ENCODE measurements around the gene SLC22A12.

The SLC22A12 gene

DNA sequence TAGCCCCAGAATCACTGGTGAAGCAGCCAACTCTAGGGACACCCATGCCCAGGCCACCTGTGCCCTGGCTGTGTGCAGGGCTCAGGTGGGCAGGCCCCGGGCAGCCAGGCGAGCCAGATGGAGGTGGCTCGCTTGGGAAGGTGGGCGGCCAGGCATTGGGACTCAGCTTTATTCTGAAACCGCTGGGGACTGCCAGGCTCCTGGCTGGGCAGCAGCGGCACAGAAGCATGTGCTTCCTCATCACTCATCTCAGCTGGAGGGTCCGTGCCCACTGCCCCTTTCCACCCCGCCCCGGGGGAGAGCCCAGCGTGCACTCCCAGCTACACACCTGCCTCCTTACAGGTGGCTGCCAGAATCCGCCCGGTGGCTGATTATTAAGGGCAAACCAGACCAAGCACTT lies 27.1 kb upstream of the SLC22A12 start:
- DNase-seq (ENCODE audit: low spot score), result no peak

DNA sequence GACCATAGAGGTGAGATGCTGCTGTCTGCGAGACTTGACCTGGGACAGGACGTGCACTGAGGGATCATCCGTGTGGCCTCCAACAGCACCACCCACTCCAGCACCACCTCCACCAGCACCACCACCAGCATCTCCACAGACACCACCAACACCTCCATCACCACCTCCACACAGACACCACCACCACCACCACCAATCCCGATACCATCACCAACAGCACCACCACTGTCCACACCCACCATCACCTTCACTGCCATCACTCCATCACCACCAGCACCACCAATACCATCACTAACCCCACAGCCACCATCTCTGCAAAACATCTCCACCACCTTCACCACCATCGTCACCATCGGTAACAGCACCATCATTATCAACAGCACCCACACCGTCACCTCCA lies 26.6 kb upstream of the SLC22A12 start:
- DNase-seq (ENCODE audit: low spot score), result no peak

DNA sequence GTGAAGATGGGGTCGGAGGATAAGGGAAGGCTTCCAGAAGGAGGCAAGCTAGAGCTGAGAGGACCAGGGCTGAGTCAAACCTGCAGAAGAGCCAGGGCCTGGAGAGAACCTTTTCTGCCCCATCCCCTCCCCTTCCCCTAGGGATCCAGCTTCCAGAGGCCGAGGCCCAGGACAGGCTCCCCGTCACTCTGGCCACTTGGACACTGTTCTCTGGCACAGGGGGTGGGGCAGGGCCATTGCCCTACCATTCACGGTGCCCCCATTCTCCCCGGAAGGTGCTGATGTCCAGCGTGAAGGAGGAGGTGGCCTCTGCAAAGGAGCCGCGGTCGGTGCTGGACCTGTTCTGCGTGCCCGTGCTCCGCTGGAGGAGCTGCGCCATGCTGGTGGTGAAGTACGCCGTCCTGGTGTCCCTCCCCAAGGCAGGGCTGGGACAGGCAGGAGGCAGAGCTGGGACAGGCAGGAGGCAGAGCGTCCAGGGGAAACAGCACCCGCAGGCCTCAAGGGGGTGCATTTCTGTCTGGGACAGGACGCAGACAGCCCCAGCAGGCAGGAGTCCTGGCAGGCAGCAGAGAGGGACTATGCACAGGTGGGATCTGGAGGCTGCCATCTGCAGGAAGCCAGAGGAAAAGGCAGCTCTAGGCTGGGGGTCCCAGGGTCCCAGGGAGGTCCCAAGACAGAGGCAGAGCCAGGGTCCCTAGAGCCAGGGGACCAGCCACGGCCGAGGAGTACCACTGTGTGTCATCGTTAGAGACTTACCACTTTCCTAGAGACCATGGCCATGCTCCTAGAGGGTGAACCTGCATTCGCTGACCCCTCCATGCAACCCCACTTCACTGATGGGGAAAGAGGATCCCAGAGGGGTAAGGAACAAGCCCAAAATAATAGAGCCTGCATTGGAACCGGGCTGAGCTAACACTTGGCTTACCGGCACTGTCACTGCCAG lies 25.8 kb upstream of the SLC22A12 start:
- peak; percentile 28 for DNase-seq (ENCODE audit: low spot score)

DNA sequence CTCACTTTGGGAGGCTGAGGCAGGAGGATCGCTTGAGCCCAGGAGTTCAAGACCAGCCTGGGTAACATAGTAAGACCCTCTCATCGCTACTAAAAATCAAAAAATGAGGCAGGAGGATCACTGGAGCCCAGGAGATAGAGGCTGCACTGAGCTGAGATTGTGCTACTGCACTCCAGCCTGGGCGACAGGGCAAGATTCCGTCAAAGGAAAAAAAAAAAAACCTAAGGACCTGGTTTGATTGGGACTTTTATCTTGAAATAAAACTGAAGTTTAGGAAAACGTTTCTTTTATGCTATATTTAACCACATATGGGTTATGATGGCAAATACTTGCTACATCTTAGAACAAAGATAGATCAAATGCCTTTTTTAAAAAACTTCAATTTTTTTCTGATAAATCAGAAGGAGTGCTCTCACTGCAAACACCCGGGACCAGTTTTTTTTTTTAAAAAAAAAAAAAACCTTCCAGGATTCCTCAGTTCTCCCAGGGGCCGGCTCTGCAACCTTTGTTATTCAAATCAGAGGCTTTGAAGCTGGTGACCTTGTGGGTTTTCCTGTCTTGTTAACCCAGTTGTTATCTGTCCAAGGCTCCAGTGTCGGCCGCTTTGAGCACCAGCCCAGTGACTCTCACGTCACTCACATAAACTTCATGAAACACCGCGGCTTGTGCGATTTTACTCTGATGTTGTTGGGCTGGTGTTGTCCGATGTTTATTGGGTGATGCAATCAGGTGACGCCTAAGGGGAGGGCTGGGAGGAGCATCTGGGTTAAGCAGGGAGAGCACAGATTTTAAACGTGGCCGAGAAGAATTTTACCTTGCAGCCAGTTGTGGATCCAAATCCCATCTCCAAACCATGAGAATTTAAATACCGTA lies 24.7 kb upstream of the SLC22A12 start:
- DNase-seq (ENCODE audit: low spot score), result peak; percentile 77

DNA sequence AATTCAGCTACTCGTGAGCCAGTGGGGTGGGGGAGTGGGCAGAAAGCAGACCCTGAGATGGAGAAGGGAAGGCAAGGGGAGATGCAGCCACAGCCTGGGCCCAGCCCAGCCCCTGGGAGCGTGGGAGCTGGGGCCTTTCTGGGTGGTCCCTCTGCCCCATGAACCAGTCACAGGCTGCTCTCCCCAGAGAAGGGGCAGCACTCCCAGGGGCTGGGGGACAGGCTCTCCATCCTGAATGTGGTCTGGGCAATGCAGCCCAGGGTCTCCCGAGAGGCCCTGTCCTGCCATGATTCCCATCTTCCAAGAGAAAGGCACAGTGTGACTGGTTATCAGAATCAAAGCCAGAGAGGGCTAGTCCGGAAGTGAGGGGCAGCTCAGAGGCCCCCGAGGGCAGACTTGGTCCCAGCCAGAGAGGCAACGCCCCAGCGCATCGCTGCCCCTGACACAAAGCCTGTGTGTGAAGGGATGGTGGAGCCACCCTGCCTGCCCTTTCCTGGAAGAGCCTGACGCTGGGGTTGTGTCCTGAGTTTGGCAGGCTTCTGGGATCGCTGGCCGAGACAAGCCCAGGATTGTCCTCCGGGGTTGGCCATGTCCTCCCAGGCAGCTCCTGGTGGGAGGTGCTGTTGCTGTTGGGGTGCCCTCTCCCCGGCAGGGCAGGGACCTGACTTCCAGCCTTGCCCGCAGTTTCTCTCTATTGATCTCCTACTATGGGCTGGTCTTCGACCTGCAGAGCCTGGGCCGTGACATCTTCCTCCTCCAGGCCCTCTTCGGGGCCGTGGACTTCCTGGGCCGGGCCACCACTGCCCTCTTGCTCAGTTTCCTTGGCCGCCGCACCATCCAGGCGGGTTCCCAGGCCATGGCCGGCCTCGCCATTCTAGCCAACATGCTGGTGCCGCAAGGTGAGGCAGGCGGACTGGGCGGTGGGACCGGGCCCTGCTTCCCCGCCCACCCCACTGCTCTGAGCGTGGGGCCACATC lies 23.8 kb upstream of the SLC22A12 start:
- no peak for DNase-seq (ENCODE audit: low spot score)

GRCh38 chr11:64568041-64568571 lies 22.9 kb upstream of the SLC22A12 start:
- no peak for DNase-seq (ENCODE audit: low spot score)

- DNase-seq (ENCODE audit: low spot score), result no peak
Measured at GRCh38 chr11:64568584-64569140, 22.4 kb upstream of the SLC22A12 start.

GRCh38 chr11:64569300-64569970 lies 21.6 kb upstream of the SLC22A12 start:
- no peak for DNase-seq (ENCODE audit: low spot score)

- DNase-seq (ENCODE audit: low spot score), result no peak
Measured at GRCh38 chr11:64570341-64570740, 20.7 kb upstream of the SLC22A12 start.

- DNase-seq (ENCODE audit: low spot score), result no peak
Measured at GRCh38 chr11:64571050-64571409, 20.0 kb upstream of the SLC22A12 start.

DNA sequence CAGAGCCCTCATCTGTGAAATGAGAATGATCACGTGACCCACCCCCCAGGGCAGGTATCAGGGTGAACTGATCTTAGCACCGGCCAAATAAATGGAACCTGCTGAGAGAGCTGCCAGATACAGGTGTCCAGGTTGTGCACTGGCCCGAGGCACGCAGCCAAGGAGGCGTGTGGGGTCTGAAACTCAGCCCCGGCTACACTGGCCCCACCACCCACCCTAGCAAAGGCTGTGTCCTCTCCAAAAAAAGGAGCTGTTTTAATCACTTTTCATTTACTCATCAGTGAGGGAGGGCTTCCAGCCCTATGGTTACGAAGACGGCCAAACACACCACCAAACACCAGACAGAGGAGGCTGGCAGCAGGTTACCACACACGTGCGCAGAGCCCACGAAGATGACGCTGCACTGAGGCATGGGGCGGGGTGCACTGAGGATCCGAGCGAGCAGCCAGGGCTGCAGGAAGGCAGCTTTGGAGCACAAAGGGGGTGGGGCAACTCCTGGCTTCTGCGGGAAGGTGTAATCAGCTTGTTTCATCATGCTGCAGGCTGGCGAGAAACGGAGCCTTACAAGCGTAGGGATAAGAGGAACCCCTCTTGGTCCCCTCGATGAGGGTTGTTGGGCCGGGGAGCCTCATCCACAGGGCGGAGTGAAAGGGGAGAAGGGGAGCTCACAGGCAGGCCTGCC lies 19.5 kb upstream of the SLC22A12 start:
- DNase-seq (ENCODE audit: low spot score), result no peak

GRCh38 chr11:64572143-64572542 lies 18.9 kb upstream of the SLC22A12 start:
- DNase-seq (ENCODE audit: low spot score), result no peak

GRCh38 chr11:64577202-64577601 lies 13.8 kb upstream of the SLC22A12 start:
- DNase-seq (ENCODE audit: low spot score), result no peak

DNA sequence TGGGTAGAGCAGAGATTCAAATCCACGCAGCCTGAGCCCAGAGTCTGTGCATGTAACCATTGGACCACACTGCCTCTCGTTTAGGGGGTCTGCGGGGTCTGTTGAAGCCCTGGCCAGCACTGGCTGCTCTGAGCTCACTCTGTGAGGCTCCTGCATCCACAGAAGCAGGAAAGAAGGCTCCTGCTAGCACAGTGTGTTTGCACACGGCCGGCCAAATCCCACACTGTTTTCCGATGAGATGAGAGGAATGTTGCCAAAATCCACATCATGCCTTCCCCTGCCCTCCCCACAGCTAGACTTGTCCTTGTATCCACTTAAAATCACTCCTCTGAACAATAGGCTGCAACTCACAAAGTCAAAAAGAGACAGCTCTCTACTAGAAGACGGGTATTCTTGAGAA lies 10.6 kb upstream of the SLC22A12 start:
- DNase-seq (ENCODE audit: low spot score), result no peak

- no peak for DNase-seq (ENCODE audit: low spot score)
Measured at GRCh38 chr11:64581057-64581523, 9.9 kb upstream of the SLC22A12 start.

DNA sequence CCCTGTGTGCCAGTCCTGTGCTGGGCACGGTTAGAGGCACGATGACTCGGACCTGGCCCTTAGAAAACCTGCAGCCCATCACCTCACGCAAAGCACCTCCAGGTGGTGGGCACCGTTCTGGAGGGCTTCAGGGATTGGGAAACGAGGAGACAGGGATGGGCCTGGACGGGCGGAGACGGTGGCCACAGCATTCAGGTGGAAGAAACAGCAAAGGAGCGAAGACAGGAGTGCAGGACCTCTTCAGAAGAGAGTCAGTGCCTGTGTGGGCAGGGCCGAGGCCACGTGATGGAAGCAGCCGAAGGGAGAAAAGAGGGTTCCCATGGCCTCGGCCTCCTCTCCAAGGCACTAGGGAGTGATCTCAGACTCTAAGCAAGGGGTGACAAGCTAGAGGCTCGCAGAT lies 8.1 kb upstream of the SLC22A12 start:
- no peak for DNase-seq (ENCODE audit: low spot score)

GRCh38 chr11:64583296-64584262 lies 7.4 kb upstream of the SLC22A12 start:
- DNase-seq (ENCODE audit: low spot score), result no peak

GRCh38 chr11:64585150-64585549 lies 5.9 kb upstream of the SLC22A12 start:
- DNase-seq (ENCODE audit: low spot score), result no peak

DNA sequence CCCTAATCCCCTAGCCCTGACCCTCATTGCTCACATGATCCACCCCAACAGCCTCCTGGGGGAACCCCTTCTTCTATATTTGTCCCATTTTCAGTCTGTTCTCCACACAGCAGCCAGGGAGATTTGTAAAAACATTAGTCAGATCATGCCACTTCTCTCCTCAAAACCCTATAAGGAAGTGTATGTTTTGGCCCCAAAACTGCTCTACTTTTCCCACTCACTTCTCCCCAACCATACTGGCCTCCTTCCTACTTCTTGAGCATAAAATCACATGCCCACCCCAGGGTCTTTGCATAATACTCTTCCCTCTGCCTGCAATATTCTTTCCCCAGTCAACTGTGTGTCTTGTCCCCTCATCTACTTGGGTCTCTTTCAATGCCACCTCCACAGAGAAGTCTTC lies 4.7 kb upstream of the SLC22A12 start:
- DNase-seq (ENCODE audit: low spot score), result no peak

Measured in HuH-7.5 (cell line).